GM12892 (cell line): ENCODE results near the gene C1orf159.
"Not testable (repeated sequence)": the region's sequence is repeated elsewhere in the genome, so short reads cannot be mapped to it uniquely, and the experiment has no call there.

Experiments
- POLR2A ChIP-seq: IDR thresholded peaks from 2 replicates; pipeline ENCODE4 v1.6.1; 2011; ENCODE audit warnings: low read depth, low read length, control low read depth
- POLR2AphosphoS5 ChIP-seq: IDR thresholded peaks from 2 replicates; pipeline ENCODE4 v1.6.1; 2011; ENCODE audit warnings: low read depth, low read length, control low read depth
- TAF1 ChIP-seq: IDR thresholded peaks from 2 replicates; pipeline ENCODE4 v1.6.1; 2011; ENCODE audit warnings: low read depth, mild to moderate bottlenecking, control low read depth, low read length, borderline replicate concordance

DNA sequence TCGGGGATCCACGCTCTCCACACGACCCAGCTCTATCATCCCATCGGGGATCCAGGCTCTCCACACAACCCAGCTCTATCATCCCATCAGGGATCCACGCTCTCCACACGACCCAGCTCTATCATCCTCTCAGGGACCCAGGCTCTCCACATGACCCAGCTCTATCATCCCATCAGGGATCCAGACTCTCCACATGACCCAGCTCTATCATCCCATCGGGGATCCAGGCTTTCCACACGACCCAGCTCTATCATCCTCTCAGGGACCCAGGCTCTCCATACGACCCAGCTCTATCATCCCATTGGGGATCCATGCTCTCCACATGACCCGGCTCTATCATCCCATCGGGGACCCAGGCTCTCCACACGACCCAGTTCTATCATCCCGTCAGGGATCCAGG lies 36.5 kb upstream of the C1orf159 start:
- TF ChIP-seq POLR2A, POLR2AphosphoS5, TAF1: not testable (repeated sequence)
